GM19240 (cell line): ENCODE data around the gene RECK.

Experiments used
- DNase-seq: peaks from one replicate; pipeline ENCODE4 v3.0.0; 2011; ENCODE audit warnings: low spot score; ENCODE audit not compliant: insufficient read length

Gene RECK

DNA sequence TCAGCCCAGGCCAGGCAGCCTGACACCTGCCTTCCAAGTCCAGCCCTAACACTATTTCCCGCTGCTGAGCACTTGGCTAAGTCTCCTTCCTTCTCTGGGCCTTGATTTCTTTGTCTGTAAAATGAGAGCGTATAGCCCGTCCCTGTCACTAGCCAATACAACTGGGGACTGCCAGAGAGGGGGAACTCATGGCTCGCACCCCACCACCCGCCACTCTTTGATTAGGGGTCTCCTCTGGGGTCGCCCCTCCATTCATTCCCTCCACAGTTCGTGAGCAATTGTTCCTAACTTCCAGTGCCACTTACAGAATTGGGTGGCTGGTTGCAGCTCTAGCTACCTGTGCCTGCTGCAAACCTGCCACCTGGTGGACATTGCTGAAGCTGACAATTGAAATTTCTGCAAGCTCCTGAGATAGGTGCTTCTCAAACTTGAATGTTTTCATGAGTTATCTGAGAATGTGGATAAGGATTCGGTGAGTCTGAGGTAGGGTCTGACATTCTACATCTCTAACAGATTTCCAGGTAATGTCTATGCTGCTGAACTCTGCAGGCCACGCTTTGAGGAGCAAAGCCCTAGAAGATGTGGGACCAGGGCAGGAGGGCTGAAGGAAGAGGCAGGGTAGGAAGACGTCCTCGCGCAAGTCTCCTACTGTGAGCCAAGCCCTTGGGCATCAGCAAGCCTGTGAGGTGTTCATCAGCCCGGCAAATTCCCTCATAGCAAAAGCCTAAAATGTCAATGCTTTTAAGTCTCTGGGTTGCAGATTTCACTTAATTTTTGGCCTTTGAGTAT lies 13.3 kb upstream of the RECK start:
- no peak for DNase-seq

DNA sequence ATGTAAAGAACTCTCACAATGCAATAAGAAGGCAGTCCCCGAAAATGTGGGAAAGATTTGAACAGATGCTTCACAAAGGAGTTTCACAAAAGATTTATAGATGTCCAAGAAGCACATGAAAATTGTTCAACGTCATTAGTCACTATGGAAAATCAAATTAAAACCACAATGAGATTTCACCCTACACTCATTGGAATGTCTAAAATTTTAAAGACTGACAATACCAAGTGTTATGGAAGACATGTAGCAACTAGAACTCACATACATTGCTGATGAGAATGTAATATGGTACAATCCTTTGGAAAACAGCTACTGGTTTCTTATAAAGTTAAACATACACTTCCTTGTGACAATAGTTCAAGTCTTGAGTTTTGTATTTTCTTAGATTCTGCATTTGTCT lies 11.0 kb upstream of the RECK start:
- DNase-seq: no peak

DNA sequence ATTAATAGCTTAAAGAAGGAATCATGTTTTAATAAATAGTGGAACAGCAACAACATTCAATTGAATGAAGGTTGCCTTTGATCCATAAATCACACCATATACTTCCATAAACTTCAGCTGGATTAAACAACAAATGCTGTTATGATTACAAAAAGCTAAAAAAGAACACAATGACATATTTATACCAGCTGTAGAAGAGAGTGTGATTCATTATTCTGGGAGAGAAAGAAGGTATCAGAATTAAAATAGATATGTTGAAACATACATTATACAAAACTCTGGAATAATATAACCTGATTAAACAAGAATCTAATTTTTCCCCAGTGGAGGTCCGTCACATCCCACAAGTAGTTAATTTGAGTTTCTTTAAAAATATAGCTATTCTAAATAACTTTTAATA lies 7.5 kb upstream of the RECK start:
- DNase-seq: no peak

DNA sequence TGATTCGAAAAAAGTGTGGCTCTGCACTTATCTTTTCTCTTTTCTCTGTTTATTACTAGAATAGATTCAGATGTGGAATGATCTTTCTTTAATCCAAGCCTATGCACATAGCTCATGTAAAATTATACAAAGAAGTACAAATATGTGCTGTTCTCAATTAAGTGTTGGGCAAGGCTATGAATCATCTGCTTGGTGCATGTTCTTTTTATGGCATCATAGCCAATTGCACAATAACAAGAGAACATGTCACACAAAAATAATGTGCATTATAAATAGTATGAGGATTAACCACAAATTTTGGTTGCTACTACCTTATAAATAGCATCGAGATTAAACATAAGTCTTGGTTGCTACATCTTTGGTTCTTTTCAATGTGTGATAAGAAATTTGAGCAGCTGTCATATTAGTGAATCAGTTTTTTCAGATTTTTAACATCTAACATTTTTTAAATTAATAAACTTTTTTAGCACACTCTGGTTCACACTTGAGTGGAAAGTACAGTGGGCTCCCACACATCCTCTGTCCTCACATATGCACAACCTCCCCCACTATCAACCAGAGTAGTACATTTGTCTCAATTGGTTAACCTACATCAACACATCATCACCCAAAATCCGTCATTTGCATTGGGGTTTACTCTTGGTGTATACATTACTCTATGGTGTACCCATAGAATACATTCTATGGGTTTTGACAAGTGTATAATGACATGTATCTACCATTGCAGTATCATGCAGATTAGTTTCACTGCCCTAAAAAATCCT lies 6.8 kb upstream of the RECK start:
- DNase-seq: no peak

DNA sequence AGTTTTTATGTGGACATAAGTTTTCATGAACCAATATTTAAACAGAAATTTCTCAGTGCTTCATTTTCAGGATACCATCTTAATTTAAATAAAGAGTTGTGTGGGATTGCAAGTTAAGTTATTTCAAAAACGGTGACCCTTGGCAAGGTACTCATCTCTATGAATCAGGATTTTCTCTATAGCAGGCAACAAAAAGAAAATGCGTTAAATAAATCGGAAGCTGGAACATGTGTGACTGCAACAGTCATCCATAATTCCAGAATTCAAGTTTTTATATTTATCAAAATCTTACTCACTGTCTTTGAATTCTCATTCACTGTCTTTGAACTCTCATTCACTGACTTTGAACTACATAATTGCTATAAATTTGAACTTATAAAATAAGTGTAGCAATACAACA lies 5.8 kb upstream of the RECK start:
- no peak for DNase-seq

DNA sequence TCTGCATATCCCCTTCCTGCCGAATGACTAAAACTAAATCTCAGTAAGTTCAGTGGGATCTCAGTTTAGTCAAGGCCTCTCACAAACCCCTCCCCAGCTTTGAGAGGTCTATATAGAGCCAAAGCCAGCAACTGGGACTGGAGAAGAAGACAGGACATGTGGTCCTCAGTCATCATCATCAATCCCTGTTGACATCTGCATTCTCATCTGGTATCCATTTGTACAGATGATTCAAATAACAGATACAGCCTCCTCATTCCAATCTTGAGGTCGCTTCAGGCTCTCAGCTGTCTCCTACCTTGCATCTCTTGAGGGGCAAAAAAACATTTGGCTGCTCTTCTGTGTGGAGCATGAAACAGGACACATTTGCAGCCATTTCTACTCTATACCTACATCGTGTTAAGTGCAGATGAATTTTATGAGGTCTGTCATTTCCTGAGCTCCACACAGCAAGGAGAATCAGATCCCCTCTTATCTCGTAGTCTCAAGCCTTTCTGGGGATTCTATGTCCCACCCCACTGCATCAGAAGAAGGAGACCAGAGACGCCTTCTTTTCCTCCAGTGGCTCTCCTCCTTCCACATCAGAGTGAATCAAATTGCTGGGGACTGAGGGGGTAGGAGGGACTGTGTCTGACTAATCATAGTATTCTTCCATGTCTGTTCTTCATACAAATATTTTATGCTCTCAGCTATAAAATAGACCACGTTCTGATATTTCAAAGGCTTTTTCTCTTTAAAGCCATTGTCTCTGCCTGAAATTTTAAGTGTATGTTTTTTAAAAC lies 4.7 kb upstream of the RECK start:
- DNase-seq: no peak

DNA sequence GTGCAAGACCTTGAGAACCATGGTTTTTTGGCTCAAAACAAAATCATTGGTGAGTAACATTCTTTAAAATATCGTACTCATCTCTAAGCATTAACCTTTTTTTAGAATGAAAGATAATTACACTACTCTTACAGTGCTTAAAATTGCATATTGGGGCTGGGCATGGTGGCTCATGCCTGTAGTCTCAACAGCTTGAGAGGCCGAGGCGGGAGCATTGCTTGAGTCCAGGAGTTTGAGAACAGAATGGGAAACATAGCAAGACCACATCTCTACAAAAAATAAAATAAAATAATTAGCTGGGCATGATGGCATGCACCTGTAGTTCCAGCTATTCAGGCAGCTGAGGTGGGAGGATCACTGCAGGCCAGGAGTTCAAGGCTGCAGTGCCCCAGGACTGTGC lies 2.9 kb upstream of the RECK start:
- DNase-seq: no peak

DNA sequence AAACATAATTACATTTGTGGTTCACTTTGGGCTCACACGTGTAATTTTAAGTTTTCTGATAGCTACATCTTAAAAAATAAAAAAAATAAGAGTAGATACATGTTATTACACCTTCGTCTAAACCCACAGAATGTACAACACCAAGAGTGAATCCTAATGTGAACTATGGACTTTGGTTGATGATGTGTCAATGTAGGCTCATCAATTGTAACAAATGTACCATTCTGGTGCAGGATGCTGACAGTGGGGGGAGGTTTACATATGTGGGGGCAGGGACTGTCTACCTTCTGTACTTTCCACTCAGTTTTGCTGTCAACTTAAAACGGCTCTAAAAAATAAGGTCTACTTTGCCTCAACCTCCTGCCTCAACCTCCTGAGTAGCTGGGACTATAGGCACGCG lies 2.5 kb upstream of the RECK start:
- DNase-seq: no peak

DNA sequence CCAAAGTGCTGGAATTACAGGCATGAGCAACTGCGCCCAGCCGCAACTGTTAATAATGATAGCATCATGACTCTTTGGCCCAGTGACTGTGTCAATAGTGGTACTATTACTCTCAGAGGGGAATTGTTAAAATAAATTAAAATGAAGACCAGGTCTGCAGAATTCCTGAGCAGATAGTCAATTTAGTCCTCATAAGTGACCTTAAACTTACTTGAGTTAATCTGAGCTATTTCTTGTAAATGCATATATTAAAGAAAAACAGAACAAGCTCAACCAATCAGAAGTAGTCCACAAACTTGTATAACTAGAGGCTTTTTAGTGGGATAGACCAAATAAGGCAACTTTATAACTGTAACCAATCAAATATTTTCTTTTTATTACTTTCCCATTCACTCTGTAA lies 1.7 kb upstream of the RECK start:
- no peak for DNase-seq

DNA sequence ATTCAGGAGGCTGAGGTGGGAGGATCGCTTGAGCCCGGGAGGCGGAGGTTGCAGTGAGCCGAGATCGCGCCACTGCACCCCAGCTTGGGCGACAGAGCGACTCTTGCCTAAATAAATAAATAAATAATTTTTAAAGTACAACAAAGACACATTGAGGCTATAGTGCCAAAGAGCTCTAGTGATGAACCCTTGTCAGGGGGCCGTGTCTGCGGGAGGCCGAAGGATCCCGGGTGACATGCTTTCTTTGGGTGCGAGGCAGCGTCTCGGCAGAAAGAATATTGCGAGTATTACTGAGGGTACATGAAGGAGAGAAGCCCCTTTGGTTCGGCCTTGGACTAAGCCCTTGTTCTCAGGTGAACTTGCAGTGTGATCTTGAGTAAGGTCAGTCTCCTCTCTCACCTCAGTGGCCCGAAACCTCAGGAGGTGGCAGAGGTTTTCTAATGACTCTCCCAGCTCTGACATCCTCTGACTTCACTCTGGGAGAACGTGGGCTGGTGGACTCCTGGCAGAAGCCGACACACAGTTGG lies 397 bp upstream of the RECK start:
- no peak for DNase-seq

DNA sequence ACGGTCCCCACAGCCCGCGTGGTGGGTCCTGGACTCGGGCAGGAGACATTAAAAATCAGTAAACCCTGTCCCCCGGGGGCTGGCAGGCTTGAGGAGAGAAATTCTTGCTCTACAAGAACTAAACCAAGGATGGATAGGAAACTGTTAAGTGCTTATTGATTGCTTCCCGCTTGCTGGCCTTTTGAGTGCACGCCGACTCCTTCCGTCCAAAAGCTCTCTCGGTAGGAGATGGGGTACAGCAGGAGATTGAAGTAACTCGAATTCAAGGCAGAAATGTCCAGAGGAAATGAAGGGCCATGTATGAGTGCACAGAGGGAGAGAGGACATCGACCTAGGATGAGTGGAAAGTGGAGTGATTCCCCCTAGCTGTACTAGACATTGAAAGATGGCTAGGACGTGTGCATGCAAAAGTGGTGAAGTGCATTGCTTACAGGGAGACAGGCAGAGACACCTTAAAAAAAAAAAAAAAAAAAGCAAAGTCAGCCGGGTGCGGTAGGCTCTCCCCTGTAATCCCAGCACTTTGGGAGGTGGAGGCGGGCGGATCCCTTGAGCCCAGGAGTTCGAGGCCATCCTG lies 923 bp downstream of the RECK start:
- no peak for DNase-seq

DNA sequence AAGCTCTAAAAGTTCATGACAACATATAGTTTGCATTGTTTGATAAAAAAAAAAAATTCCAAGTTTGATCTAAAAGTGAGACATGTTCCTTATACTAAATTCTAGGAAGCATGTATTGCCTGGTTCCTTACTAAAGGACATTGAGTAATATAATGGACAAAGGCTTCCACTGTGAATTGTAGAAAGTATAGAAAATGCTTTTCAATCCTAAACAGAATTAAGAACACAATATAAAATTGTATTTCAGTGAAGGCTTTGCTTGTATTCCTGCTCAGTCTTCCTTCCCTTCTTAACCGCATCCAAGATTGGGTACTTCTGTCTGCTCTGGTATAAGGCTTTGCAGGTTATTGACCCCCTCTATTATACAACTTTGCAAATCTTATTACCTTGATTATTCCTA lies 2.4 kb downstream of the RECK start:
- no peak for DNase-seq

DNA sequence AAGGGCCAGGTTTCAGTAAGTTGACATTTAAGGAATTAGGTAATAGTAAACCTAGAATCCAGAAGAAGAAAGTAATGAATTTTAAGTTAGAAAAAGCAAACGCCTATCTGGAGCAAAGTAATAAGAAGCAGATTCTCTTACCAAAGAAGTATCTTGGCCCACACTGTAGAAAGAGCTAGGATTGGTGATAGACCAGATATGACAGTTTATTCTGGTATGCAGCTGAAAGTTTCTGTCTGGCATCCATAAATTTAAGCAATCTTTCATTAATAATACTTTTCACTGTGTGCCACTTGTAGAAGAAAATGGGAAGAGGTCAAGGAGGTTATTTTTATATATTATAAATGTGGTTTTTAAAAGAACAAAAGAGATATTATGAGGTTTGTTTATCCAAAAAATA lies 3.0 kb downstream of the RECK start:
- no peak for DNase-seq

DNA sequence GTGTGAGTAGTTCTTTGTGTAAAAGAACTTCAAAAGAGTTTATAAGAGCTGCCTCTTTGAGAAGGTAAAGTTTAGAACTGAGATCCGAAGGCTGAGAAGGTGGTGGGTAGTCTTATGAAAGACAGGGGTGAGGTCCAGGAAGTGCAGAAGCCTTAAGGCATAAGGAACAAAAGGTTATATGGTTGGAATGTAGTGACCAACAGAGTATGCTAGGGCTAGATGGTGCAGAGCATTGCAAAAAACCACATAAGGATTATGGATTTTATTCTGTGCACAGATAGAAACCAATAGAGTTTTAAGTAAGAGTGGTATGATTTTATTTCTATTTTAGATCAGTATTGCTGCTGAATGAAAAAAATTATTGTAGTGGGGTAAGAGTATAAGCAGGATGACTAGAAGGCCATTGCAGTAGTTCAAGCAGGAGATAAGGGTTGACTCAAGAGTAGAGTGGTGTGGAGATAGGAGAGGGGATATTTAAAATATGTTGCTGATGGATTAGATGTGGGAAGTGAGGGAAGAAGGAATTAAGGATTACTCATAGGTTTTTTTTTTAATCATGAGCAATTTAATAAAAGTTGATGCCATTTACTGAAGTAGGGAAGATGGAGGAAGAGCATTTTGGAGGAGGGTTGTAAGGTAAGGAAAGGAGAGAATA lies 3.7 kb downstream of the RECK start:
- no peak for DNase-seq

DNA sequence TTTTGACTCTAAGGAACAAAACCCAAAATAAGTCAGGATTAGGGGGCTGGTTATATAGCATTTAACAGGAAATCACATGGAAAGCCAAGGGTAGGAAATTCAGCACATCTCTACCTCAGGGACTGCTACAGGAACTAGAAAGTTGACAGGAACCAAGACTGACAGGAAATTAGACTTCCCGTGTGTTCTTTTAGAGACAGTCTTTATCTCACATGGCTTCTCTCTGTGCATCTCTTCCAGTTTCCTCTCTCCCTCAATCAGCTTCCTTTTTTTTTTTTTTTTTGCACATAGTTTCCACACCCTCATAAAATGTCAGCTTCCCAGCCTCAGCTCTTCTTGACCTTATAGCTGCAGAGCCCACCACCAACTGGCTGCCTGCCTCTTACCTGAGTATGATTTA lies 4.8 kb downstream of the RECK start:
- no peak for DNase-seq

DNA sequence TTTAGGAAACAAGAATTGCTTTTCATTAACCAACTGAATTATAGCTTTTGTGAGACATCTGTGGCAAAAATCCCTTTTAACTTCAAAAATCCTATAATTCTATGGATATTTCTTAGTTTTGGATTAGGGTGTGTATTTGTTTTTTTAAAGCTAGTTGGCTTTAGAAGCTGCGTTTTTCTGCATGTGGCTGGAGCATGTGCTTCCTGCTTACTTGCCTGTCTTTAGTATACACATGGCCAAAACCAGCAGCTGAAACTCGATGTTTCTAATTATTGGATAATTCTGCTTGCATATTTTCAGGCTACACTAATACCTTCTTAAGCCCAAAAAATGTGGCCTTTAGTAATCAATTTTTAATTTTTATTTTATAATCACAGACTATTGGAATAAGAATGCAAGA lies 8.9 kb downstream of the RECK start:
- no peak for DNase-seq

DNA sequence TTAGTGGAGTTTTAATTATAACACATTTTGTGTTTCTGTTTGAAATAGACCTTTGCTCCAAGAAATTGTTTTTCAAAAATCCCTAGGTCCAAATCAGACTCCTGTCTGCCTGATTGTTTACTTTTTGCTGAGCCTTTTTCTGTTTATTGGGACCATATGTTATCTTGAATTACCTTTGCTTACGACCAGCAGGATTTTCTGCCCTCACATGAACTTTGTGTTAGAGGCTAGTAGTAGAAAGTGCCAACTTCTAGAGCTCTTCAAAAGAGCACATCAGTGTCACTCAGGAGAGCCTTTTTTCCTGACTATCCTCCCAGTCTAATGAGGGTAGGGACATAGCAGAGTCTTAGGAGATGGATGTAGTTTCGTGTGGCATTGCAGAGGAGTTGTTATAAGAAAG lies 10.2 kb downstream of the RECK start:
- no peak for DNase-seq

DNA sequence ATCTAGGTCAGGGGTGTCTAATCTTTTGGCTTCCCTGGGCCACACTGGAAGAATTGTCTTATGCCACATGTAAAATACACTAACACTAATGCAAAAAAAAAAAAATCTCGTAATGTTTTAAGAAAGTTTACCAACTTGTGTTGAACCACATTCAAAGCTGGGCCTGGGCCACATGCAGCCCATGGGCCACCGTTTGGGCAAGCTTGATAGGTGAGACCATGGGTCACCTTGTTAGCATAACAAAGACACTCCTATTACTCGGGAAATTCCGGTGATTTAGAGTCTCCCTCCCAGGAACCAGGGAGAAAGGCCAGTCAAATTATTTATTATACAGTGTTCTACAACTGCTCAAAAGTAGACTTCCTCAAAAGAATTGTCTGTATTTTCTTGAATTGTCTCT lies 12.7 kb downstream of the RECK start:
- no peak for DNase-seq

DNA sequence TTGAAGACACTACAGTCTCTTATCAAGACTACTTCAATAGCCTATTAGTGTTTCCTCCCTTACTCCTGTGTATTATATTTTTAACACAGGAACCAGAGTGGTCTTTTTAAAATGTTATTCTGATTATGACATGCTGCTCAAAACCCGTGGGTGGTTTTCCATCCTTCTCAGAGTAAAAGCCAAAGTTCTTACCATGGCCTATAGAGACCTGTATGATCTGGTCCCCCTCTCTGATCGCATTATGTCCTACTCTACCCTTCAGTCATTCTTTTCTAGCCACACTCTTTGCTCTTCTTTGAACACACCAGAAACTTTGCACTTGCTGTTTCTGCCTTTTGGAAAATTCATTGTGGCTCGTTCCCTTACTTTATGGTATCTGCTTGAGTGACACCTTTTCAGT lies 13.8 kb downstream of the RECK start:
- no peak for DNase-seq

DNA sequence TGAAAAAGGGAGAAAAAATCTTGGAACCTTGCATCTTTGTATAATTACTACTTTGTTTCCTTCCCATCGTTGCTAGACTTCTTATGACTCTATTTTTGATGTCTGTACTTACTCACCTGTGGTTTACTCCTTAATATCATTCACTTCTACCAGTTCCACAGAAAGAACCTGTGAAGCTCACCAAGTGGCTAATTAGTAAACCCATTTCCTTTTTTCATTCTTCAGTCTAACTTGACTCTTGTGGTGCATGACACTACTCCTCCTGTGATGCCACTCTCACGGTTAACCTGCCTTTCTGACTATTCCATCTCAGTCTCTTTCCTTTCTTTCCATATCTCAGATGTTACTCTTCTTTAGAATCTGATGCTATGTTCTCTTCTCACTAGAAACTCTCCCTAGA lies 14.6 kb downstream of the RECK start:
- no peak for DNase-seq

DNA sequence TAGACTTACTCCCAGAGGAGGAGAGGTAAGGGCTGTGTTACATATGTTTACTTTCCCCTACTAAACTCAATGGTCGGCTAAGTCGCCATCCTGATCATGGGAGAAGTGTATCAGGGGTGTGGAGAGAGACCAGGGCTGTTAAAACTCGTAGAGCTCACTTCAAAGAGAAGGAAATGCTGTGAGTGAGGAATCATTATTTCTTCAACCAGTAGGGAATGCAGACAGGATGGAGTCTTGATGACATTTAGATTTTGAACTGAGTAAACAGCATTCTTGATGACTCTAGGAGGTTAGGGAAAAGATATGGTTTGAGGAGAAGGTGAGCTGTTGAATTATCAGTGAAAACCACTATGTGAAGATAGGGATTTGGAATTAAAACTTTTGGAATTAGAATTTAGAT lies 17.3 kb downstream of the RECK start:
- no peak for DNase-seq
